IPS DF 4.7 (cell line): Measurements from ENCODE around the gene EXT2.

Experiments used
- DNase-seq: peaks from one replicate; pipeline ENCODE4 v3.0.0-alpha.2; 2013; ENCODE audit warnings: low spot score; ENCODE audit errors: extremely low read depth

EXT2 gene

DNA sequence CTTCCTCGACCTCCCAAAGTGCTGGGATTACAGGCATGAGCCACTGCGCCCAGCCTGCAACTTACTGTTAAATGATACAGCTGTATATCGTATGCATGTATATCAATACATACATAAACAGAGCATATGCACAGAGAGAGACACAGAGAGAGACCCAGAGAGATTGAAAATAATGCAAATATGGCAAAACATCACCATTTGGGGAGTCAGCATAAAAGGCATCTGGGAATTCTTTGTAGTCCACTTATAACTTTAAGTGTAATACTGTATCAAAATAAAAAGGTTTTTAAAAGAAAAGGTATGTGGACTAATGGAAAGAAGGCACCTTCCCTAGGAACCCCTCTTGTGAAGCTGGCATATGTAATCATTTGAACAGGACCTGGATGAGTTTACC lies 192.7 kb downstream of the EXT2 start:
- DNase-seq, result no peak

DNA sequence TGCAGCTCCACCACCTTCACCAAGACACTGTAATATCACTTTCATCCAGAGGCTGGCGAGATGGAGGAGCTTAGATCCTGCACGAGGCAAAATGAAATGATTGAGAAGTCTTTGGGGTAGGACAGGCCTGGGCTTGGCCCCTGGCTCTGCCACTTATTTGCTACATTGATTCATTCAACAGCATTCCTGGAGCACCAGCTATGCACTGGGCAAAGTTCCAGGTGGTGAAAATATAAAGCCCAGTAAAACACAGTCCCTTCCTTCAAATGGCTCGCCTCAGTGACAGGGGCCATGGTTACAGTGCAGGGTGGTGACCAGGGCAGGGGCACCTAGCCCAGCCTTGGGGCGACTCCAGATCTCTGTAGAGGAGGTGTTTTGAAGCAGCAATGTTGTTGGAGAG lies 194.7 kb downstream of the EXT2 start:
- no peak for DNase-seq
